Activated naive CD8-positive, alpha-beta T cell treated with anti-CD3 and anti-CD28 coated beads, Interleukin-2, amount 10 ng/mL, durations not matched to agents 7 days and 5 days (primary cell): ENCODE results near the gene MMAB. TPM values are rescaled to one million over a fixed set of nuclear protein-coding genes. Genes with fewer than 3 reads are reported as not detected.
A peak's percentile ranks its signal among the peaks of the same experiment; 100 is the strongest.

Experiments
- ATAC-seq: fragments of 150-1000 bp; cut with Tn5 transposase; one replicate; pipeline ENCODE4 v1.10.0; 2021; ENCODE audit warnings: low read depth, moderate library complexity
- POLR2A ChIA-PET: fragments of 350-600 bp; sonication (Branson Sonifier 250); formaldehyde crosslinking; loops from one replicate; lab custom pipeline; 2021; ENCODE audit warnings: antibody characterized with exemption; lab: Charles Lee
- DNase-seq: peaks from one replicate; pipeline ENCODE4 v3.0.0; 2021
- H3K27ac Mint-ChIP-seq: one replicate; pipeline ENCODE4 v1.8.0; 2022; ENCODE audit warnings: mild to moderate bottlenecking, mixed read lengths
- H3K27me3 Mint-ChIP-seq: one replicate; pipeline ENCODE4 v1.8.0; 2022; ENCODE audit warnings: mild to moderate bottlenecking, moderate library complexity, mixed read lengths
- H3K36me3 Mint-ChIP-seq: one replicate; pipeline ENCODE4 v1.8.0; 2021; ENCODE audit warnings: mild to moderate bottlenecking, mixed read lengths
- H3K4me1 Mint-ChIP-seq: one replicate; pipeline ENCODE4 v1.8.0; 2021; ENCODE audit warnings: mixed read lengths
- H3K4me3 Mint-ChIP-seq: one replicate; pipeline ENCODE4 v1.8.0; 2022; ENCODE audit warnings: mild to moderate bottlenecking, moderate library complexity, mixed read lengths
- H3K9me3 Mint-ChIP-seq: one replicate; pipeline ENCODE4 v1.8.0; 2021; ENCODE audit warnings: mixed read lengths
- total RNA-seq, 2 experiments: library from RNA; stranded (reverse); gene quantifications; one replicate each; pipeline ENCODE4 v1.2.3, GENCODE V29; 2021

The MMAB gene
- total RNA-seq, 2 experiments from 2014 or later, result 31.8 to 32.4 TPM

GRCh38 chr12:109544955-109545531, 28.3 kb downstream of the MMAB start:
- DNase-seq, result no peak
- POLR2A ChIA-PET, result no interaction called here
- Mint-ChIP-seq H3K4me3 (no peak overlapping the region), H3K27me3 (peaks cover 18% of the 10 kb centered on the region), H3K4me1 (peaks cover 8% of the 10 kb centered on the region), H3K9me3 (no peaks in the 10 kb centered on the region), H3K36me3 (no peaks in the 10 kb centered on the region), H3K27ac (no peak overlapping the region)
- ATAC-seq, result peak; percentile 56

GRCh38 chr12:109542876-109543275, 30.4 kb downstream of the MMAB start:
- no peak overlapping the region for H3K4me3 Mint-ChIP-seq
- H3K9me3 Mint-ChIP-seq, result no peaks in the 10 kb centered on the region
- peaks cover 8% of the 10 kb centered on the region for H3K4me1 Mint-ChIP-seq
- no peaks in the 10 kb centered on the region for H3K36me3 Mint-ChIP-seq
- H3K27me3 Mint-ChIP-seq, result peaks cover 4% of the 10 kb centered on the region
- POLR2A ChIA-PET, result no interaction called here
- DNase-seq (no peak), ATAC-seq (no peak)
- H3K27ac Mint-ChIP-seq, result no peak overlapping the region

GRCh38 chr12:109542014-109542413, 31.3 kb downstream of the MMAB start:
- POLR2A ChIA-PET, result no interaction called here
- ATAC-seq (no peak), DNase-seq (no peak)
- Mint-ChIP-seq H3K9me3 (no peaks in the 10 kb centered on the region), H3K27me3 (no peaks in the 10 kb centered on the region), H3K4me1 (peaks cover 8% of the 10 kb centered on the region), H3K27ac (no peak overlapping the region), H3K36me3 (no peaks in the 10 kb centered on the region), H3K4me3 (no peak overlapping the region)

GRCh38 chr12:109541413-109541726, 31.9 kb downstream of the MMAB start:
- Mint-ChIP-seq H3K4me3 (no peak overlapping the region), H3K4me1 (peaks cover 8% of the 10 kb centered on the region), H3K36me3 (no peaks in the 10 kb centered on the region), H3K9me3 (no peaks in the 10 kb centered on the region), H3K27me3 (no peaks in the 10 kb centered on the region), H3K27ac (no peak overlapping the region)
- POLR2A ChIA-PET, result no interaction called here
- no peak for DNase-seq
- no peak for ATAC-seq

- no peak overlapping the region for H3K4me3 Mint-ChIP-seq
- no peaks in the 10 kb centered on the region for H3K36me3 Mint-ChIP-seq
- H3K27me3 Mint-ChIP-seq, result no peaks in the 10 kb centered on the region
- H3K4me1 Mint-ChIP-seq, result peaks cover 8% of the 10 kb centered on the region
- no peak overlapping the region for H3K27ac Mint-ChIP-seq
- no peak for ATAC-seq
- POLR2A ChIA-PET, result no interaction called here
- no peaks in the 10 kb centered on the region for H3K9me3 Mint-ChIP-seq
- no peak for DNase-seq
Observed at GRCh38 chr12:109540526-109541412, 32.5 kb downstream of the MMAB start.

- ATAC-seq, result no peak
- Mint-ChIP-seq H3K4me3 (no peak overlapping the region), H3K9me3 (no peaks in the 10 kb centered on the region), H3K4me1 (no peaks in the 10 kb centered on the region), H3K27me3 (no peaks in the 10 kb centered on the region), H3K27ac (no peak overlapping the region), H3K36me3 (no peaks in the 10 kb centered on the region)
- POLR2A ChIA-PET, result no interaction called here
- DNase-seq, result no peak
Observed at GRCh38 chr12:109539508-109539907, 33.8 kb downstream of the MMAB start.

- ATAC-seq, result no peak
- POLR2A ChIA-PET, result no interaction called here
Observed at GRCh38 chr12:109538191-109538863, 35.0 kb downstream of the MMAB start.

GRCh38 chr12:109537136-109537535, 36.2 kb downstream of the MMAB start:
- Mint-ChIP-seq H3K4me1 (no peaks in the 10 kb centered on the region), H3K27ac (no peak overlapping the region), H3K9me3 (no peaks in the 10 kb centered on the region), H3K4me3 (no peak overlapping the region), H3K27me3 (no peaks in the 10 kb centered on the region), H3K36me3 (no peaks in the 10 kb centered on the region)
- DNase-seq (no peak), ATAC-seq (no peak)
- POLR2A ChIA-PET, result no interaction called here

More at GRCh38 chr12:109538191-109538863, 35.0 kb downstream of the MMAB start:
- Mint-ChIP-seq H3K4me3 (no peak overlapping the region), H3K9me3 (no peaks in the 10 kb centered on the region), H3K27ac (no peak overlapping the region), H3K27me3 (no peaks in the 10 kb centered on the region), H3K4me1 (no peaks in the 10 kb centered on the region), H3K36me3 (no peaks in the 10 kb centered on the region)
- no peak for DNase-seq

- POLR2A ChIA-PET, result no interaction called here
- Mint-ChIP-seq H3K27me3 (no peaks in the 10 kb centered on the region), H3K4me3 (no peak overlapping the region), H3K9me3 (no peaks in the 10 kb centered on the region), H3K4me1 (no peaks in the 10 kb centered on the region), H3K27ac (no peak overlapping the region), H3K36me3 (no peaks in the 10 kb centered on the region)
- DNase-seq (no peak), ATAC-seq (no peak)
Observed at GRCh38 chr12:109535863-109536250, 37.4 kb downstream of the MMAB start.

GRCh38 chr12:109535231-109535862, 38.0 kb downstream of the MMAB start:
- POLR2A ChIA-PET, result no interaction called here

GRCh38 chr12:109534456-109534855, 38.8 kb downstream of the MMAB start:
- POLR2A ChIA-PET, result no interaction called here
- Mint-ChIP-seq H3K9me3 (no peaks in the 10 kb centered on the region), H3K4me3 (no peak overlapping the region), H3K27ac (no peak overlapping the region), H3K27me3 (no peaks in the 10 kb centered on the region), H3K36me3 (no peaks in the 10 kb centered on the region), H3K4me1 (no peaks in the 10 kb centered on the region)
- DNase-seq (no peak), ATAC-seq (no peak)

More at GRCh38 chr12:109535231-109535862, 38.0 kb downstream of the MMAB start:
- no peak for ATAC-seq
- H3K4me3 Mint-ChIP-seq, result no peak overlapping the region
- H3K27ac Mint-ChIP-seq, result no peak overlapping the region
- no peaks in the 10 kb centered on the region for H3K27me3 Mint-ChIP-seq
- H3K4me1 Mint-ChIP-seq, result no peaks in the 10 kb centered on the region
- no peaks in the 10 kb centered on the region for H3K36me3 Mint-ChIP-seq
- no peak for DNase-seq
- H3K9me3 Mint-ChIP-seq, result no peaks in the 10 kb centered on the region

- no peaks in the 10 kb centered on the region for H3K4me1 Mint-ChIP-seq
- no peak overlapping the region for H3K27ac Mint-ChIP-seq
- ATAC-seq, result no peak
- H3K9me3 Mint-ChIP-seq, result no peaks in the 10 kb centered on the region
- POLR2A ChIA-PET, result no interaction called here
- no peak overlapping the region for H3K4me3 Mint-ChIP-seq
- H3K27me3 Mint-ChIP-seq, result no peaks in the 10 kb centered on the region
- no peak for DNase-seq
- no peaks in the 10 kb centered on the region for H3K36me3 Mint-ChIP-seq
Observed at GRCh38 chr12:109533487-109533740, 39.9 kb downstream of the MMAB start.

GRCh38 chr12:109532721-109533486, 40.4 kb downstream of the MMAB start:
- H3K36me3 Mint-ChIP-seq, result no peaks in the 10 kb centered on the region
- no peak overlapping the region for H3K27ac Mint-ChIP-seq
- POLR2A ChIA-PET, result interaction anchor here (0.6 kb wide), 1 partner anchor 478 kb away, joined by 5 read pairs; no protein-coding TSS in a partner anchor
- no peaks in the 10 kb centered on the region for H3K4me1 Mint-ChIP-seq
- no peak for DNase-seq
- H3K27me3 Mint-ChIP-seq, result no peaks in the 10 kb centered on the region
- no peaks in the 10 kb centered on the region for H3K9me3 Mint-ChIP-seq
- no peak overlapping the region for H3K4me3 Mint-ChIP-seq
- ATAC-seq, result no peak
